IMR-90 (cell line): Measurements from ENCODE around the gene TCEA2. TPM values are rescaled to one million over a fixed set of nuclear protein-coding genes. Genes with fewer than 3 reads are reported as not detected.

Source experiments
- ATAC-seq: fragments of 200-7000 bp; cut with Tn5 transposase; 2 replicates; pipeline ENCODE4 v1.9.1; 2020; ENCODE audit warnings: low read depth, mild to moderate bottlenecking, moderate library complexity
- BruUV-seq: library from RNA; stranded (reverse); fragments of 400-500 nt; replicated peaks from 2 replicates; lab custom pipeline; 2021; lab: Mats Ljungman, UMichigan
- CTCF ChIA-PET: fragments of 300-600 bp; formaldehyde crosslinking; extraction: SDS; loops from one replicate; lab custom pipeline; 2021; ENCODE audit warnings: antibody characterized with exemption; lab: Yijun Ruan, JAX
- POLR2A ChIA-PET: fragments of 300-600 bp; sonication (Branson Sonifier 250); formaldehyde crosslinking; loops from one replicate; lab custom pipeline; 2022; ENCODE audit warnings: antibody characterized with exemption; ENCODE audit not compliant: unreplicated experiment; lab: Charles Lee
- DNase-seq: peaks from one replicate; pipeline ENCODE4 v3.0.0; 2013
- H2AFZ ChIP-seq: replicated peaks from 2 replicates; pipeline ENCODE3; 2013; ENCODE audit warnings: low read length, mild to moderate bottlenecking; ENCODE audit not compliant: poor library complexity
- H2AK5ac ChIP-seq: 2 replicates; pipeline ENCODE4 v1.6.1; 2013; ENCODE audit warnings: low read depth, low read length, inconsistent platforms
- H2AK9ac ChIP-seq: replicated peaks from 2 replicates; pipeline ENCODE3; 2013; ENCODE audit warnings: mild to moderate bottlenecking, low read depth, low read length, moderate library complexity; ENCODE audit not compliant: poor library complexity
- H2BK120ac ChIP-seq: 2 replicates; pipeline ENCODE4 v1.6.1; 2013; ENCODE audit warnings: low read depth, low read length, inconsistent platforms
- H2BK15ac ChIP-seq: 3 replicates; pipeline ENCODE4 v1.6.1; 2013; ENCODE audit warnings: low read depth, low read length, inconsistent platforms
- H2BK20ac ChIP-seq: 2 replicates; pipeline ENCODE4 v1.6.1; 2013; ENCODE audit warnings: low read depth, mild to moderate bottlenecking, inconsistent platforms, low read length, moderate library complexity
- H2BK5ac ChIP-seq: 2 replicates; pipeline ENCODE4 v1.6.1; 2013; ENCODE audit warnings: mild to moderate bottlenecking, low read depth, low read length, inconsistent platforms; ENCODE audit not compliant: poor library complexity, severe bottlenecking
- H3K14ac ChIP-seq: replicated peaks from 2 replicates; pipeline ENCODE4 v1.6.1; 2013; ENCODE audit warnings: low read depth, low read length, inconsistent platforms
- H3K18ac ChIP-seq: 2 replicates; pipeline ENCODE4 v1.6.1; 2013; ENCODE audit warnings: low read depth, low read length, control low read depth
- H3K23ac ChIP-seq: 2 replicates; pipeline ENCODE4 v1.6.1; 2013; ENCODE audit warnings: low read depth, low read length, inconsistent platforms
- H3K27ac ChIP-seq: 2 replicates; pipeline ENCODE4 v1.5.1; 2013; ENCODE audit warnings: mild to moderate bottlenecking, control low read depth, low read length; ENCODE audit not compliant: insufficient read depth
- H3K27me3 ChIP-seq: 2 replicates; pipeline ENCODE4 v1.6.1; 2013; ENCODE audit warnings: low read length; ENCODE audit not compliant: control insufficient read depth, insufficient read depth
- H3K36me3 ChIP-seq: 2 replicates; pipeline ENCODE4 v1.6.1; 2013; ENCODE audit warnings: low read length, mixed read lengths; ENCODE audit not compliant: control insufficient read depth, insufficient read depth
- H3K4ac ChIP-seq: 2 replicates; pipeline ENCODE4 v1.6.1; 2013; ENCODE audit warnings: low read depth, low read length, inconsistent platforms
- H3K4me1 ChIP-seq: 2 replicates; pipeline ENCODE4 v1.6.1; 2013; ENCODE audit warnings: low read length, mixed read lengths; ENCODE audit not compliant: control insufficient read depth, insufficient read depth
- H3K4me2 ChIP-seq: 2 replicates; pipeline ENCODE4 v1.6.1; 2013; ENCODE audit warnings: low read depth, mild to moderate bottlenecking, control low read depth, low read length, moderate library complexity
- H3K4me3 ChIP-seq: 2 replicates; pipeline ENCODE4 v1.5.1; 2013; ENCODE audit warnings: low read depth, mild to moderate bottlenecking, control low read depth, low read length, moderate library complexity; ENCODE audit not compliant: insufficient read depth
- H3K56ac ChIP-seq: 2 replicates; pipeline ENCODE4 v1.6.1; 2013; ENCODE audit warnings: low read length, inconsistent platforms; ENCODE audit not compliant: insufficient read depth; ENCODE audit errors: extremely low read depth
- H3K79me1 ChIP-seq, 2 experiments: 2 replicates each; pipeline ENCODE4 v1.6.1; 2013; ENCODE audit warnings: low read length in 2 of 2, inconsistent platforms in 1 of 2, low read depth in 1 of 2
- H3K9ac ChIP-seq: 2 replicates; pipeline ENCODE4 v1.6.1; 2013; ENCODE audit warnings: low read depth, low read length, control low read depth
- H3K9me1 ChIP-seq: 2 replicates; pipeline ENCODE4 v1.6.1; 2013; ENCODE audit warnings: low read length, inconsistent platforms; ENCODE audit not compliant: insufficient read depth
- H3K9me3 ChIP-seq: 2 replicates; pipeline ENCODE4 v1.6.1; 2013; ENCODE audit warnings: low read length; ENCODE audit not compliant: control insufficient read depth, insufficient read depth
- H4K20me1 ChIP-seq: 2 replicates; pipeline ENCODE4 v1.6.1; 2013; ENCODE audit warnings: low read length, inconsistent platforms; ENCODE audit not compliant: insufficient read depth
- H4K5ac ChIP-seq: 2 replicates; pipeline ENCODE4 v1.6.1; 2013; ENCODE audit warnings: mild to moderate bottlenecking, low read depth, low read length, control low read depth
- H4K8ac ChIP-seq, 2 experiments: 2 replicates each; pipeline ENCODE4 v1.6.1; 2013; ENCODE audit warnings: low read depth in 2 of 2, low read length in 2 of 2, control low read depth in 1 of 2, inconsistent platforms in 1 of 2
- H4K91ac ChIP-seq: 2 replicates; pipeline ENCODE4 v1.6.1; 2013; ENCODE audit warnings: low read depth, low read length, inconsistent platforms; ENCODE audit not compliant: insufficient read depth
- BHLHE40 ChIP-seq: fragments of 150-350 bp; IDR thresholded peaks from 2 replicates; pipeline ENCODE4 v1.6.1; 2016; ENCODE audit warnings: mild to moderate bottlenecking, low read depth, low read length
- CEBPB ChIP-seq: IDR thresholded peaks from 2 replicates; pipeline ENCODE4 v1.6.1; 2012; ENCODE audit warnings: low read depth, low read length, improper control_type of control experiment
- CHD1 ChIP-seq: IDR thresholded peaks from 2 replicates; pipeline ENCODE4 v1.6.1; 2012; ENCODE audit warnings: low read depth, low read length, improper control_type of control experiment
- CTCF ChIP-seq: conservative IDR thresholded peaks from 2 replicates; pipeline ENCODE4 v1.5.1; 2012; ENCODE audit warnings: mild to moderate bottlenecking, low read depth, low read length, improper control_type of control experiment
- FOS ChIP-seq: fragments of 150-350 bp; IDR thresholded peaks from 2 replicates; pipeline ENCODE4 v1.6.1; 2016; ENCODE audit warnings: low read depth, low read length
- MAFK ChIP-seq: IDR thresholded peaks from 2 replicates; pipeline ENCODE4 v1.6.1; 2012; ENCODE audit warnings: low read depth, low read length, improper control_type of control experiment
- MAZ ChIP-seq: IDR thresholded peaks from 2 replicates; pipeline ENCODE4 v1.6.1; 2012; ENCODE audit warnings: low read depth, mild to moderate bottlenecking, low read length, improper control_type of control experiment, moderate library complexity, borderline replicate concordance
- MXI1 ChIP-seq: IDR thresholded peaks from 2 replicates; pipeline ENCODE4 v1.6.1; 2012; ENCODE audit warnings: low read depth, mild to moderate bottlenecking, low read length, moderate library complexity, borderline replicate concordance
- NFE2L2 ChIP-seq: fragments of 150-350 bp; IDR thresholded peaks from 2 replicates; pipeline ENCODE4 v1.6.1; 2016; ENCODE audit warnings: low read depth, mild to moderate bottlenecking, low read length
- POLR2A ChIP-seq: IDR thresholded peaks from 2 replicates; pipeline ENCODE4 v1.6.1; 2012; ENCODE audit warnings: mild to moderate bottlenecking, low read depth, low read length
- RAD21 ChIP-seq: IDR thresholded peaks from 2 replicates; pipeline ENCODE4 v1.6.1; 2012; ENCODE audit warnings: low read length, improper control_type of control experiment
- RCOR1 ChIP-seq: IDR thresholded peaks from 2 replicates; pipeline ENCODE4 v1.6.1; 2012; ENCODE audit warnings: mild to moderate bottlenecking, low read length, improper control_type of control experiment; ENCODE audit not compliant: insufficient replicate concordance
- RFX5 ChIP-seq: IDR thresholded peaks from 2 replicates; pipeline ENCODE4 v1.8.0; 2012; ENCODE audit warnings: low read depth, mild to moderate bottlenecking, low read length, moderate library complexity
- SMC3 ChIP-seq: fragments of 150-350 bp; IDR thresholded peaks from 2 replicates; pipeline ENCODE4 v1.6.1; 2016; ENCODE audit warnings: low read depth, mild to moderate bottlenecking, antibody characterized with exemption, low read length, moderate library complexity
- USF2 ChIP-seq: fragments of 150-350 bp; IDR thresholded peaks from 2 replicates; pipeline ENCODE4 v1.6.1; 2017; ENCODE audit warnings: mild to moderate bottlenecking, antibody characterized with exemption, low read length, low read depth
- WGBS, 2 experiments: methylation state at CpG; one replicate each; pipeline versions ENCODE4 v1.1.5 to v1.1.7; 2013; ENCODE audit warnings: missing lambda C conversion rate in 2 of 2; ENCODE audit not compliant: insufficient read length in 1 of 2; ENCODE audit errors: extremely low coverage in 2 of 2; 5-methylcytosine and 5-hydroxymethylcytosine counted together
- dilution Hi-C: fragments of 300-500 bp; cut with HindIII; formaldehyde crosslinking; loops from one replicate; pipeline ENCODE4 v1.14.3; 2018; ENCODE audit warnings: low sequenced_read_pairs; ENCODE audit not compliant: unreplicated experiment
- in situ Hi-C: fragments of 300-500 bp; cut with MboI; formaldehyde crosslinking; loops from 3 replicates; pipeline ENCODE4 v1.14.3; 2019; ENCODE audit warnings: low sequenced_read_pairs, inconsistent platforms, mixed read lengths
- intact Hi-C: fragments of 100-400 bp; cut with micrococcal nuclease; formaldehyde crosslinking; loops from 2 replicates; pipeline ENCODE4 v1.10.0; 2022
- polyA plus RNA-seq, 3 experiments: library from polyadenylated mRNA; depleted of rRNA; stranded (reverse); fragments of >200 nt; gene quantifications; 2 replicates each; pipeline ENCODE4 v1.2.3, GENCODE V29; 2012; ENCODE audit warnings: low replicate concordance in 1 of 3
- total RNA-seq: library from RNA; depleted of rRNA; stranded (reverse); fragments of >200 nt; gene quantifications from 2 replicates; pipeline ENCODE4 v1.2.3, GENCODE V29; 2012
- TF ChIP-seq, protein P1 (sequence below): fragments of 150-350 bp; IDR thresholded peaks from 2 replicates; pipeline ENCODE4 v1.6.1; 2016; ENCODE audit warnings: low read depth, mild to moderate bottlenecking, low read length, moderate library complexity, borderline replicate concordance

TCEA2 gene
- total and polyA plus RNA-seq, 2 of the 4 experiments (the other 2 are of a cell fraction), result 9.3 to 30.0 TPM

DNA sequence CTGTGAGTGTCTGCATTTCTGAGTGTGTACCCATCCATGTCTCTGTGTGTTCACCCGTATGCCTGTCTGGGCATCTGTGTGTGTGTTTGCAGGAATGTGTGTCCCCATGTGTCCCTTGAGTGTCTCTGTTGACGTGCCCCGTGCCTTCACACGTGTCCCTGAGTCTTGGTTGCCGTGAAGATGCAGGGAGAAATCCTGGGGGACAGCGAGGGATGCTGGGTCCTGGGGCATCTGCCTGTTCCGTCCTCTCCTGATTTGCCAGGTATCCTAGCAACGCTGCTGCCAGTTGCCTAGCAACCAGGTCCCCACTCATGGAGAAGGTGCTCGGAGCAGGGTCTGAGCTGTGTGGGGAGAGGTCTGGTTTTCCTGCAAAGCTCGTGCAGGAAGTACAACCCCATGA is 27.2 kb downstream of the TCEA2 start:
- H3K36me3 ChIP-seq, result no peaks in the 10 kb centered on the region
- DNase-seq (no peak), ATAC-seq (no peak)
- H2AFZ ChIP-seq, result no peak overlapping the region
- CTCF ChIA-PET, result no interaction called here
- H2AK9ac ChIP-seq, result peak overlapping the region; percentile 61
- no peaks in the 10 kb centered on the region for H3K79me1 ChIP-seq
- H3K27ac ChIP-seq, result no peak overlapping the region
- no peaks in the 10 kb centered on the region for H3K4me1 ChIP-seq
- H2BK20ac ChIP-seq, result no peak overlapping the region
- H4K5ac ChIP-seq, result no peak overlapping the region
- no peak overlapping the region for H3K4ac ChIP-seq
- TF ChIP-seq CEBPB (no peak), USF2 (no peak), MAZ (no peak), POLR2A (no peak), NFE2L2 (no peak), SMC3 (no peak), MAFK (no peak), RAD21 (no peak), RFX5 (no peak), RCOR1 (no peak), FOS (no peak), CTCF (no peak), CHD1 (no peak), MXI1 (no peak), BHLHE40 (no peak)
- TF ChIP-seq, protein P1, sequence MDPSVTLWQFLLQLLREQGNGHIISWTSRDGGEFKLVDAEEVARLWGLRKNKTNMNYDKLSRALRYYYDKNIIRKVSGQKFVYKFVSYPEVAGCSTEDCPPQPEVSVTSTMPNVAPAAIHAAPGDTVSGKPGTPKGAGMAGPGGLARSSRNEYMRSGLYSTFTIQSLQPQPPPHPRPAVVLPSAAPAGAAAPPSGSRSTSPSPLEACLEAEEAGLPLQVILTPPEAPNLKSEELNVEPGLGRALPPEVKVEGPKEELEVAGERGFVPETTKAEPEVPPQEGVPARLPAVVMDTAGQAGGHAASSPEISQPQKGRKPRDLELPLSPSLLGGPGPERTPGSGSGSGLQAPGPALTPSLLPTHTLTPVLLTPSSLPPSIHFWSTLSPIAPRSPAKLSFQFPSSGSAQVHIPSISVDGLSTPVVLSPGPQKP, result no peak
- no peak overlapping the region for H3K18ac ChIP-seq
- no peak overlapping the region for H3K56ac ChIP-seq
- H3K4me2 ChIP-seq, result no peak overlapping the region
- H2AK5ac ChIP-seq, result no peak overlapping the region
- H4K8ac ChIP-seq, result no peak overlapping the region
- in situ Hi-C loops, result no loop called here
- H3K27me3 ChIP-seq, result peaks cover 43% of the 10 kb centered on the region
- no peak overlapping the region for H3K23ac ChIP-seq
- POLR2A ChIA-PET, result no interaction called here
- no peak overlapping the region for H2BK120ac ChIP-seq
- no peak overlapping the region for H3K4me3 ChIP-seq
- dilution Hi-C loops, result no loop called here
- BruUV-seq, result no TSS peak
- H2BK5ac ChIP-seq, result no peak overlapping the region
- H3K14ac ChIP-seq, result no peak overlapping the region
- 0 out of 2 replicates have a peak, but pooled peaks cover 4% of the 10 kb centered on the region for H4K20me1 ChIP-seq
- H3K9me3 ChIP-seq, result peaks cover 8% of the 10 kb centered on the region; the same call in 1 of the 2 replicates
- no peaks in the 10 kb centered on the region for H3K9me1 ChIP-seq
- WGBS, 2 experiments, result no CpG with 5 or more reads among the region's 10 CpGs
- no peak overlapping the region for H2BK15ac ChIP-seq
- no peak overlapping the region for H3K9ac ChIP-seq
- intact Hi-C loops, result no loop called here
- H4K91ac ChIP-seq, result no peak overlapping the region
